ENCODE measurements around the gene ZSWIM4. TPM values are rescaled to one million over a fixed set of nuclear protein-coding genes. Genes with fewer than 3 reads are reported as not detected.
A peak's percentile ranks its signal among the peaks of the same experiment; 100 is the strongest.

The ZSWIM4 gene
- total and polyA plus RNA-seq, 2 of the 13 experiments (the other 11 are each of a cell fraction or from before 2014, with no cell fraction given) = 0.33 to 0.86 TPM

DNA sequence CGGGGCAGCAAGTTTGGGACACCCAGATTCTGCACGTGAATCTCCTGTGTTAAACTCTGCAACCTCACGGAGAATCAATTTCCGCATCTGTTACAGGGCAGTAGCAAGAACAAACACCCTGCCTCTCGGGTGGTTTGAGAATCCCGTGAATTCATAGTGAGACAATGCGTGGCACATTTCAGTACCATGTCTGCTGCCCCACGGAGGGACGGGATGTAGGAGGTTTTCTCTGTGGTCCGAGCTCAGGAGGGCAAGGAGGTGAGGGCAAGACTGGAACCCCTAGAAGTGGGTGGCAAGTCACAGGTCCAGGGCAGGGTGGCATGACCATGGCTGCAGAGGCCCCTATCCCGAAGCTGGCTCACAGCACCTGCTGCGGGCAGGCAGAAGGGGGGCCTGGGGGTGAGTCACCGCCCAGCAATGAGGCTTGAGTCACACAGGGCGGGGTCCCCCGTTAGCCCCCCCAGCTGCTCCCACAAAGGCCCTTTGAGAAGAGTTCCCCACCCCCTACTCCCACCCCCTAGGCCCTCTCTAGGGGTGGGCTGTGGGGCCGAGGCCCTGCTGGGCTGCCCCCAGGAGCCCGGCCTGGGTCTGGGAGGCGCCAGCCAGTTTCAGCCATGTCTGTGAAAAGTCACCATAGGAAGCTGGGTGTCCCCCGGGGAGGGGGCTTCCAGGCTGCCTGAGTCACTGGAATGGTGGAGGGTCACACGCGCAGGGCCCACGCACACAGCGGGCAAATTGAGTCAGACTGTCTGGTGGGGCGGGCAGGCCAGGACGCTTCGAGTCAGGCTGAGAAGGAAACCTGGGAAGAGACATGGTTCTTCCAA is 55.9 kb downstream of the ZSWIM4 start (continued):
- TF ChIP-seq, protein P1, sequence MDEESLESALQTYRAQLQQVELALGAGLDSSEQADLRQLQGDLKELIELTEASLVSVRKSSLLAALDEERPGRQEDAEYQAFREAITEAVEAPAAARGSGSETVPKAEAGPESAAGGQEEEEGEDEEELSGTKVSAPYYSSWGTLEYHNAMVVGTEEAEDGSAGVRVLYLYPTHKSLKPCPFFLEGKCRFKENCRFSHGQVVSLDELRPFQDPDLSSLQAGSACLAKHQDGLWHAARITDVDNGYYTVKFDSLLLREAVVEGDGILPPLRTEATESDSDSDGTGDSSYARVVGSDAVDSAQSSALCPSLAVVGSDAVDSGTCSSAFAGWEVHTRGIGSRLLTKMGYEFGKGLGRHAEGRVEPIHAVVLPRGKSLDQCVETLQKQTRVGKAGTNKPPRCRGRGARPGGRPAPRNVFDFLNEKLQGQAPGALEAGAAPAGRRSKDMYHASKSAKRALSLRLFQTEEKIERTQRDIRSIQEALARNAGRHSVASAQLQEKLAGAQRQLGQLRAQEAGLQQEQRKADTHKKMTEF (CRISPR knock-in tag; IDR thresholded peaks at IDR 0.05) = peak; percentile 62; the same call in 1 of the 2 replicates
- TF ChIP-seq MAZ (IDR thresholded peaks at IDR 0.05; ENCODE audit: borderline replicate concordance, low read depth, low read length) (peak; percentile 73; the same call in 1 of the 2 replicates), MAZ (CRISPR knock-in tag; IDR thresholded peaks at IDR 0.05; ENCODE audit: low read depth) (no peak), SPEN (CRISPR knock-in tag; IDR thresholded peaks at IDR 0.05; ENCODE audit: low read depth) (0 out of 2 replicates have a peak, but pooled peaks have one; percentile 17), AGO2 (optimal IDR thresholded peaks at IDR 0.05; ENCODE audit: low read depth, low read length) (peak; percentile 56), ZNF543 (CRISPR knock-in tag; IDR thresholded peaks at IDR 0.05) (peak; percentile 48; the same call in 1 of the 2 replicates), ZNF652 (CRISPR knock-in tag; IDR thresholded peaks at IDR 0.05; ENCODE audit: borderline replicate concordance, low read depth) (no peak), MED1 (CRISPR knock-in tag; IDR thresholded peaks at IDR 0.05) (peak; percentile 58; the same call in 1 of the 2 replicates), ZNF230 (CRISPR knock-in tag; IDR thresholded peaks at IDR 0.05) (peak; percentile 56; the same call in 1 of the 2 replicates), ZNF776 (CRISPR knock-in tag; IDR thresholded peaks at IDR 0.05) (no peak), SRSF1 (optimal IDR thresholded peaks at IDR 0.05; ENCODE audit: low read depth, low read length) (peak; percentile 90), RARA (CRISPR knock-in tag; IDR thresholded peaks at IDR 0.05) (peak; percentile 45; the same call in 1 of the 2 replicates), POLR2A (IDR thresholded peaks at IDR 0.05; ENCODE audit: insufficient read depth in 1 of 2, low read depth in 2 of 2, low read length in 2 of 2) (peak; percentile 42 to 43; a peak in 2 of 4 replicates), TARDBP (CRISPR knock-in tag; IDR thresholded peaks at IDR 0.05) (peak; percentile 46; the same call in 1 of the 2 replicates), CBFB (CRISPR knock-in tag; IDR thresholded peaks at IDR 0.05) (0 out of 2 replicates have a peak, but pooled peaks have one; percentile 39), HDAC6 (IDR thresholded peaks at IDR 0.05; ENCODE audit: low read depth, low read length) (no peak), EP300 (IDR thresholded peaks at IDR 0.05; ENCODE audit: low read depth in 2 of 2, low read length in 2 of 2) (peak; percentile 63 to 74; a peak in 2 of 4 replicates), EP300 (CRISPR knock-in tag; IDR thresholded peaks at IDR 0.05; ENCODE audit: borderline replicate concordance) (peak; percentile 61; the same call in 1 of the 2 replicates), PHF21A (CRISPR knock-in tag; IDR thresholded peaks at IDR 0.05) (peak; percentile 72; the same call in 1 of the 2 replicates)
- TF ChIP-seq, protein P2, sequence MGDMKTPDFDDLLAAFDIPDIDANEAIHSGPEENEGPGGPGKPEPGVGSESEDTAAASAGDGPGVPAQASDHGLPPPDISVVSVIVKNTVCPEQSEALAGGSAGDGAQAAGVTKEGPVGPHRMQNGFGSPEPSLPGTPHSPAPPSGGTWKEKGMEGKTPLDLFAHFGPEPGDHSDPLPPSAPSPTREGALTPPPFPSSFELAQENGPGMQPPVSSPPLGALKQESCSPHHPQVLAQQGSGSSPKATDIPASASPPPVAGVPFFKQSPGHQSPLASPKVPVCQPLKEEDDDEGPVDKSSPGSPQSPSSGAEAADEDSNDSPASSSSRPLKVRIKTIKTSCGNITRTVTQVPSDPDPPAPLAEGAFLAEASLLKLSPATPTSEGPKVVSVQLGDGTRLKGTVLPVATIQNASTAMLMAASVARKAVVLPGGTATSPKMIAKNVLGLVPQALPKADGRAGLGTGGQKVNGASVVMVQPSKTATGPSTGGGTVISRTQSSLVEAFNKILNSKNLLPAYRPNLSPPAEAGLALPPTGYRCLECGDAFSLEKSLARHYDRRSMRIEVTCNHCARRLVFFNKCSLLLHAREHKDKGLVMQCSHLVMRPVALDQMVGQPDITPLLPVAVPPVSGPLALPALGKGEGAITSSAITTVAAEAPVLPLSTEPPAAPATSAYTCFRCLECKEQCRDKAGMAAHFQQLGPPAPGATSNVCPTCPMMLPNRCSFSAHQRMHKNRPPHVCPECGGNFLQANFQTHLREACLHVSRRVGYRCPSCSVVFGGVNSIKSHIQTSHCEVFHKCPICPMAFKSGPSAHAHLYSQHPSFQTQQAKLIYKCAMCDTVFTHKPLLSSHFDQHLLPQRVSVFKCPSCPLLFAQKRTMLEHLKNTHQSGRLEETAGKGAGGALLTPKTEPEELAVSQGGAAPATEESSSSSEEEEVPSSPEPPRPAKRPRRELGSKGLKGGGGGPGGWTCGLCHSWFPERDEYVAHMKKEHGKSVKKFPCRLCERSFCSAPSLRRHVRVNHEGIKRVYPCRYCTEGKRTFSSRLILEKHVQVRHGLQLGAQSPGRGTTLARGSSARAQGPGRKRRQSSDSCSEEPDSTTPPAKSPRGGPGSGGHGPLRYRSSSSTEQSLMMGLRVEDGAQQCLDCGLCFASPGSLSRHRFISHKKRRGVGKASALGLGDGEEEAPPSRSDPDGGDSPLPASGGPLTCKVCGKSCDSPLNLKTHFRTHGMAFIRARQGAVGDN (CRISPR knock-in tag; IDR thresholded peaks at IDR 0.05) = peak; percentile 80
- TF ChIP-seq, protein P3, sequence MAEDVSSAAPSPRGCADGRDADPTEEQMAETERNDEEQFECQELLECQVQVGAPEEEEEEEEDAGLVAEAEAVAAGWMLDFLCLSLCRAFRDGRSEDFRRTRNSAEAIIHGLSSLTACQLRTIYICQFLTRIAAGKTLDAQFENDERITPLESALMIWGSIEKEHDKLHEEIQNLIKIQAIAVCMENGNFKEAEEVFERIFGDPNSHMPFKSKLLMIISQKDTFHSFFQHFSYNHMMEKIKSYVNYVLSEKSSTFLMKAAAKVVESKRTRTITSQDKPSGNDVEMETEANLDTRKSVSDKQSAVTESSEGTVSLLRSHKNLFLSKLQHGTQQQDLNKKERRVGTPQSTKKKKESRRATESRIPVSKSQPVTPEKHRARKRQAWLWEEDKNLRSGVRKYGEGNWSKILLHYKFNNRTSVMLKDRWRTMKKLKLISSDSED (CRISPR knock-in tag; IDR thresholded peaks at IDR 0.05) = no peak
